GM19240 (cell line): ENCODE measurements around the gene ZDHHC14.

Experiments
- DNase-seq: peaks from one replicate; pipeline ENCODE4 v3.0.0; 2011; ENCODE audit warnings: low spot score; ENCODE audit not compliant: insufficient read length

The ZDHHC14 gene

GRCh38 chr6:157663261-157663660, 282.3 kb downstream of the ZDHHC14 start:
- DNase-seq = no peak

- no peak for DNase-seq
These were observed 284.2 kb downstream of the ZDHHC14 start for GRCh38 chr6:157665180-157665579.

GRCh38 chr6:157666729-157667128, 285.7 kb downstream of the ZDHHC14 start:
- no peak for DNase-seq

GRCh38 chr6:157667211-157668008, 286.4 kb downstream of the ZDHHC14 start:
- peak; percentile 84 for DNase-seq

- no peak for DNase-seq
These were observed 287.0 kb downstream of the ZDHHC14 start for GRCh38 chr6:157668009-157668401.

GRCh38 chr6:157668713-157669112, 287.7 kb downstream of the ZDHHC14 start:
- DNase-seq = no peak

GRCh38 chr6:157669323-157669722, 288.3 kb downstream of the ZDHHC14 start:
- DNase-seq = no peak

- DNase-seq = no peak
These were observed 288.8 kb downstream of the ZDHHC14 start for GRCh38 chr6:157669747-157670216.

- no peak for DNase-seq
These were observed 289.6 kb downstream of the ZDHHC14 start for GRCh38 chr6:157670466-157671186.

GRCh38 chr6:157672726-157673412, 291.9 kb downstream of the ZDHHC14 start:
- no peak for DNase-seq

GRCh38 chr6:157673596-157673995, 292.6 kb downstream of the ZDHHC14 start:
- no peak for DNase-seq

GRCh38 chr6:157674061-157674460, 293.1 kb downstream of the ZDHHC14 start:
- DNase-seq = no peak

- no peak for DNase-seq
These were observed 294.8 kb downstream of the ZDHHC14 start for GRCh38 chr6:157675831-157676230.

GRCh38 chr6:157676241-157676640, 295.3 kb downstream of the ZDHHC14 start:
- no peak for DNase-seq

- DNase-seq = no peak
These were observed 296.2 kb downstream of the ZDHHC14 start for GRCh38 chr6:157677235-157677634.

GRCh38 chr6:157679605-157680580, 298.9 kb downstream of the ZDHHC14 start:
- DNase-seq = no peak

GRCh38 chr6:157681041-157681650, 300.2 kb downstream of the ZDHHC14 start:
- DNase-seq = no peak

- no peak for DNase-seq
These were observed 302.0 kb downstream of the ZDHHC14 start for GRCh38 chr6:157682856-157683481.

GRCh38 chr6:157683707-157684106, 302.7 kb downstream of the ZDHHC14 start:
- DNase-seq = no peak
